PC-3 (cell line): ENCODE results near the gene EIF3M. TPM values are rescaled to one million over a fixed set of nuclear protein-coding genes. Genes with fewer than 3 reads are reported as not detected.

Experiments
- ATAC-seq: fragments of 200-7000 bp; cut with Tn5 transposase; 2 replicates; pipeline ENCODE4 v1.9.1; 2020; ENCODE audit warnings: mild to moderate bottlenecking, moderate library complexity
- BruUV-seq: library from RNA; stranded (reverse); fragments of 400-500 nt; replicated peaks from 2 replicates; lab custom pipeline; 2021; lab: Mats Ljungman, UMichigan
- CTCF ChIA-PET: fragments of 300-600 bp; sonication (Branson Sonifier 250); formaldehyde crosslinking; loops from one replicate; lab custom pipeline; 2022; ENCODE audit warnings: antibody characterized with exemption; lab: Charles Lee
- POLR2A ChIA-PET: fragments of 300-600 bp; sonication (Branson Sonifier 250); formaldehyde crosslinking; loops from one replicate; lab custom pipeline; 2022; ENCODE audit warnings: antibody characterized with exemption; ENCODE audit not compliant: unreplicated experiment; lab: Charles Lee
- DNase-seq: peaks from one replicate; pipeline ENCODE4 v3.0.0-alpha.2; 2015
- H2AFZ ChIP-seq: fragments of 300-600 bp; sonication (generic); 2 replicates; pipeline ENCODE4 v1.6.0; 2016; ENCODE audit warnings: antibody characterized with exemption, low read length
- H3F3A ChIP-seq: fragments of 300-600 bp; sonication (generic); one replicate; pipeline ENCODE4 v1.6.0; 2017; ENCODE audit warnings: antibody characterized with exemption, low read length, control low read depth, mild to moderate bottlenecking; ENCODE audit not compliant: unreplicated experiment
- H3K27ac ChIP-seq: fragments of 300-600 bp; sonication (generic); 2 replicates; pipeline ENCODE4 v1.5.1; 2016; ENCODE audit warnings: mild to moderate bottlenecking, low read length
- H3K27me3 ChIP-seq: fragments of 300-600 bp; sonication (generic); 2 replicates; pipeline ENCODE4 v1.6.1; 2016; ENCODE audit warnings: low read length, mixed read lengths
- H3K36me3 ChIP-seq: fragments of 300-600 bp; sonication (generic); 2 replicates; pipeline ENCODE4 v1.6.1; 2016; ENCODE audit warnings: low read depth, mixed run types, low read length, mixed read lengths
- H3K4me1 ChIP-seq: fragments of 300-600 bp; sonication (generic); 2 replicates; pipeline ENCODE4 v1.5.1; 2016; ENCODE audit warnings: low read length; ENCODE audit not compliant: insufficient read depth
- H3K4me2 ChIP-seq: fragments of 300-600 bp; sonication (generic); 2 replicates; pipeline ENCODE4 v1.6.0; 2016; ENCODE audit warnings: low read length
- H3K4me3 ChIP-seq: fragments of 300-600 bp; sonication (generic); 2 replicates; pipeline ENCODE4 v1.5.1; 2016; ENCODE audit warnings: mild to moderate bottlenecking, low read length, mixed read lengths
- H3K79me2 ChIP-seq: fragments of 300-600 bp; sonication (generic); 2 replicates; pipeline ENCODE4 v1.6.1; 2017; ENCODE audit warnings: low read length, mixed read lengths
- H3K9ac ChIP-seq: fragments of 300-600 bp; sonication (generic); 2 replicates; pipeline ENCODE4 v1.6.0; 2016; ENCODE audit warnings: mild to moderate bottlenecking, low read length
- H3K9me2 ChIP-seq: fragments of 300-600 bp; sonication (generic); replicated peaks from 2 replicates; pipeline ENCODE4 v1.6.1; 2016; ENCODE audit warnings: mixed run types, low read length, mixed read lengths
- H3K9me3 ChIP-seq: fragments of 300-600 bp; sonication (generic); 2 replicates; pipeline ENCODE4 v1.6.1; 2016; ENCODE audit warnings: low read length, mixed read lengths
- H4K20me1 ChIP-seq: fragments of 300-600 bp; sonication (generic); 2 replicates; pipeline ENCODE4 v1.6.1; 2016; ENCODE audit warnings: low read length, mixed read lengths
- EZH2 ChIP-seq: fragments of 300-600 bp; sonication (generic); IDR thresholded peaks from one replicate; pipeline ENCODE4 v1.6.1; 2017; ENCODE audit warnings: antibody characterized with exemption, mild to moderate bottlenecking, low read length; ENCODE audit not compliant: unreplicated experiment
- EZH2phosphoT487 ChIP-seq: fragments of 300-600 bp; sonication (generic); IDR thresholded peaks from 2 replicates; pipeline ENCODE4 v1.6.1; 2018; ENCODE audit warnings: mild to moderate bottlenecking, antibody characterized with exemption, low read length, borderline replicate concordance
- intact Hi-C: fragments of 100-400 bp; cut with micrococcal nuclease; formaldehyde crosslinking; loops from 2 replicates; pipeline ENCODE4 v1.9.0; 2023
- total RNA-seq: library from RNA; depleted of rRNA; stranded (reverse); fragments of >200 nt; gene quantifications from 2 replicates; pipeline ENCODE4 v1.2.3, GENCODE V29; 2014
- TF ChIP-seq, protein P1 (sequence below): fragments of 300-600 bp; sonication (generic); conservative IDR thresholded peaks from 2 replicates; pipeline ENCODE4 v1.5.1; 2017; ENCODE audit warnings: antibody characterized with exemption, low read depth, mild to moderate bottlenecking, low read length

EIF3M gene
- total RNA-seq, 1 experiment from 2014 or later = 369 TPM

DNA sequence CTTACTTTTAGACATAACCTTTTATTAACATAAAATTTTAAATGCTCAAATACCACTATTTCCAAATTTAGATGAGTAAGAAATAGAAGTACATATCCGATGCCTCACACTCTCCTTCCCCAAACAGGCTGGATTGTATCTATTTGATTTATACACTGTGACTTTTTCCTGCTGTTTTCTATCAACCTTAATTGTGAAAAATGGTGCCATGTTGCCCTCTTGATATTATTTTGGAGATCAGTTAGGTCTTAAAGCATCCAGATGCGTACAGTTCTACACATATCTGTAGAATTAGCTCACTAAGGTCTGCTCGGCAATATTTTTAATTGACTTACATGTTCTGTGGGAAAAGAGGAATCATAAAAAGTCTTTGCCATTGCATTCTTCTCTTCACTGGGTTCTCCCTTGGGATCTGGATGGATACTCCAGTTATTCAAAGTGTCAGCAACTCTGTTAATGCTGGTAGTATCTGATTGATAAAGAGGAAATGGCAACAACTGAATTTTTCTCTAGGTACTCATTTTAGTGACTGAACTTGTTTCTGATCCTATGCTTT lies 27.2 kb downstream of the EIF3M start:
- H3K9me2 ChIP-seq = no peaks in the 10 kb centered on the region
- DNase-seq (no peak), ATAC-seq (no peak)
- no peak overlapping the region for H3K27ac ChIP-seq
- no peak overlapping the region for H3K4me2 ChIP-seq
- H4K20me1 ChIP-seq = no peaks in the 10 kb centered on the region
- ChIA-PET POLR2A (interaction anchor here (0.6 kb wide), 1 partner anchor 77 kb away, joined by 3 read pairs; no protein-coding TSS in a partner anchor), CTCF (no interaction called here)
- intact Hi-C loops = loop anchor here (10.0 kb wide), 1 partner anchor 94 kb away; no protein-coding TSS in a partner anchor
- 0 out of 2 replicates have a peak, but pooled peaks cover 4% of the 10 kb centered on the region for H3K9me3 ChIP-seq
- no peaks in the 10 kb centered on the region for H3F3A ChIP-seq
- no peaks in the 10 kb centered on the region for H3K4me1 ChIP-seq
- H3K9ac ChIP-seq = no peak overlapping the region
- H3K79me2 ChIP-seq = no peaks in the 10 kb centered on the region
- no peak overlapping the region for H3K4me3 ChIP-seq
- no TSS peak for BruUV-seq
- no peak overlapping the region for H2AFZ ChIP-seq
- H3K36me3 ChIP-seq = peaks cover 9% of the 10 kb centered on the region
- no peak for TF ChIP-seq EZH2
- TF ChIP-seq, protein P1, sequence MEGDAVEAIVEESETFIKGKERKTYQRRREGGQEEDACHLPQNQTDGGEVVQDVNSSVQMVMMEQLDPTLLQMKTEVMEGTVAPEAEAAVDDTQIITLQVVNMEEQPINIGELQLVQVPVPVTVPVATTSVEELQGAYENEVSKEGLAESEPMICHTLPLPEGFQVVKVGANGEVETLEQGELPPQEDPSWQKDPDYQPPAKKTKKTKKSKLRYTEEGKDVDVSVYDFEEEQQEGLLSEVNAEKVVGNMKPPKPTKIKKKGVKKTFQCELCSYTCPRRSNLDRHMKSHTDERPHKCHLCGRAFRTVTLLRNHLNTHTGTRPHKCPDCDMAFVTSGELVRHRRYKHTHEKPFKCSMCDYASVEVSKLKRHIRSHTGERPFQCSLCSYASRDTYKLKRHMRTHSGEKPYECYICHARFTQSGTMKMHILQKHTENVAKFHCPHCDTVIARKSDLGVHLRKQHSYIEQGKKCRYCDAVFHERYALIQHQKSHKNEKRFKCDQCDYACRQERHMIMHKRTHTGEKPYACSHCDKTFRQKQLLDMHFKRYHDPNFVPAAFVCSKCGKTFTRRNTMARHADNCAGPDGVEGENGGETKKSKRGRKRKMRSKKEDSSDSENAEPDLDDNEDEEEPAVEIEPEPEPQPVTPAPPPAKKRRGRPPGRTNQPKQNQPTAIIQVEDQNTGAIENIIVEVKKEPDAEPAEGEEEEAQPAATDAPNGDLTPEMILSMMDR = no peak
- TF ChIP-seq EZH2phosphoT487 = no peak
- no peaks in the 10 kb centered on the region for H3K27me3 ChIP-seq

DNA sequence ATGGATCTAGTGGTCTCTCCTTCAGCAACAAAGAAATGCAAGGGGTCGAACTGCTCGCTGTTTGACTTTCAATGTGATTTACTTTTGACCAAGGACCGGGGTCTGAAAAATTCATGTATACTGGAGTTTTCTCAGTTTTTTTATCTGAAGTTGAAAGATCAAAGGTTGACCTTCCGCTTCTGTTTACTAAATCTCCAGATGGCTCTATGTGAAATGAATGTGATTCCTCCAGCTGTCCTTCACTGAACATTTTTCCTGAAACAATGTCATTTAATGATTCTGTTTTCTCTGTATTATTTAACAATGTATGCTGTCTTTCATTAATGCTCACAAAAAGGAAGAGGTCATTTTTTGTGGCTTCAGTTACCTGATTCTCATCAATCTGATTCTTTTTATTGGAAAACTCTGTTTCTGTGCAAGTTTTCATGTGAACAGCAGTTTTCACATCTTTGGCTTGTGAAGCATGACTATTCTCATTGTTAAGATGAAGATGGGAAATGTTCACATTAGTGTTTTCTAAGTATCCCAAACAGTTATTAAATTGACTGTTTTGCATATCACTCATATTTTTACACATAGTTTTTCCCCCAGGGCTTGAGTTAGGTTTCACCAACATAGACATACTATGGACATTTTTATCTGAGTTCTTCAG lies 30.0 kb downstream of the EIF3M start:
- no peak for ATAC-seq

More for the DNA sequence above, 30.0 kb downstream of the EIF3M start:
- TF ChIP-seq, protein P1 = no peak
- no peak for TF ChIP-seq EZH2phosphoT487
- no peak for TF ChIP-seq EZH2
- H2AFZ ChIP-seq = no peak overlapping the region
- no peak for DNase-seq
- no peaks in the 10 kb centered on the region for H3K36me3 ChIP-seq
- intact Hi-C loops = loop anchor here (2.0 to 10.0 kb wide), 2 partner anchors 91 to 291 kb away; no protein-coding TSS in a partner anchor
- no TSS peak for BruUV-seq
- ChIA-PET CTCF (no interaction called here), POLR2A (no interaction called here)
- no peaks in the 10 kb centered on the region for H3K4me1 ChIP-seq
- H3K4me3 ChIP-seq = no peak overlapping the region
- no peaks in the 10 kb centered on the region for H3K9me3 ChIP-seq
- no peaks in the 10 kb centered on the region for H3K27me3 ChIP-seq
- no peaks in the 10 kb centered on the region for H3F3A ChIP-seq
- H3K9ac ChIP-seq = no peak overlapping the region
- no peaks in the 10 kb centered on the region for H3K79me2 ChIP-seq
- no peaks in the 10 kb centered on the region for H3K9me2 ChIP-seq
- no peak overlapping the region for H3K4me2 ChIP-seq
- H3K27ac ChIP-seq = no peak overlapping the region
- H4K20me1 ChIP-seq = no peaks in the 10 kb centered on the region
